Testis (tissue), 3 donors: ENCODE measurements around the gene BHLHE40. TPM values are rescaled to one million over a fixed set of nuclear protein-coding genes. Genes with fewer than 3 reads are reported as not detected.

ENCODE experiments used
- DNase-seq: peaks from one replicate; pipeline ENCODE4 v3.0.0-alpha.2; 2019
- H3K27ac ChIP-seq, 2 donors: fragments of 200-600 bp; sonication (generic); one replicate each; pipeline ENCODE4 v1.5.1; 2019
- H3K27me3 ChIP-seq: fragments of 200-600 bp; sonication (generic); one replicate; pipeline ENCODE4 v1.5.1; 2019
- H3K36me3 ChIP-seq: fragments of 200-600 bp; sonication (generic); one replicate; pipeline ENCODE4 v1.5.1; 2017; ENCODE audit warnings: low read depth; ENCODE audit errors: missing control alignments
- H3K4me1 ChIP-seq: fragments of 200-600 bp; sonication (generic); one replicate; pipeline ENCODE4 v1.5.1; 2019
- H3K4me3 ChIP-seq, 2 donors: fragments of 200-600 bp; sonication (generic); one replicate each; pipeline ENCODE4 v1.5.1; 2017 to 2019
- H3K9me3 ChIP-seq: fragments of 200-600 bp; sonication (generic); one replicate; pipeline ENCODE4 v1.5.1; 2017
- CTCF ChIP-seq, 3 experiments: fragments of 450-650 bp in 2 of 3; fragments of 200-600 bp in 1 of 3; sonication (generic) in 1 of 3; IDR thresholded peaks; one replicate each; pipeline ENCODE4 v1.5.1; 2016 to 2019; ENCODE audit warnings: antibody characterized with exemption in 3 of 3, mild to moderate bottlenecking in 2 of 3, moderate library complexity in 1 of 3
- POLR2A ChIP-seq: fragments of 450-650 bp; IDR thresholded peaks from one replicate; pipeline ENCODE4 v1.6.1; 2017; ENCODE audit warnings: antibody characterized with exemption, mild to moderate bottlenecking, moderate library complexity
- WGBS, 2 donors: methylation state at CpG; one replicate each; pipeline ENCODE4 v1.1.5; 2018; 5-methylcytosine and 5-hydroxymethylcytosine counted together
- intact Hi-C: fragments of 100-400 bp; cut with DNase I; formaldehyde crosslinking; loops from one replicate; pipeline ENCODE4 v1.15.1; 2023; ENCODE audit warnings: low total_unique reads
- polyA plus RNA-seq: library from polyadenylated mRNA; stranded (reverse); fragments of 350-450 nt; fragmentation: Illumina TruSeq; extraction: RNeasy Lipid Tissue Mini Kit (QIAGEN cat#74804); gene quantifications from one replicate; pipeline ENCODE4 v1.2.3, GENCODE V29; 2014; ENCODE audit warnings: low read depth, low replicate concordance; ENCODE audit not compliant: insufficient read depth
- total RNA-seq, 2 donors: library from RNA; depleted of rRNA; stranded (reverse); fragments of >200 nt; gene quantifications; one replicate each; pipeline ENCODE4 v1.2.3, GENCODE V29; 2016

BHLHE40 gene
- total and polyA plus RNA-seq, 3 donors from 2014 or later = 26.2 to 40.6 (median 28.7) TPM

DNA sequence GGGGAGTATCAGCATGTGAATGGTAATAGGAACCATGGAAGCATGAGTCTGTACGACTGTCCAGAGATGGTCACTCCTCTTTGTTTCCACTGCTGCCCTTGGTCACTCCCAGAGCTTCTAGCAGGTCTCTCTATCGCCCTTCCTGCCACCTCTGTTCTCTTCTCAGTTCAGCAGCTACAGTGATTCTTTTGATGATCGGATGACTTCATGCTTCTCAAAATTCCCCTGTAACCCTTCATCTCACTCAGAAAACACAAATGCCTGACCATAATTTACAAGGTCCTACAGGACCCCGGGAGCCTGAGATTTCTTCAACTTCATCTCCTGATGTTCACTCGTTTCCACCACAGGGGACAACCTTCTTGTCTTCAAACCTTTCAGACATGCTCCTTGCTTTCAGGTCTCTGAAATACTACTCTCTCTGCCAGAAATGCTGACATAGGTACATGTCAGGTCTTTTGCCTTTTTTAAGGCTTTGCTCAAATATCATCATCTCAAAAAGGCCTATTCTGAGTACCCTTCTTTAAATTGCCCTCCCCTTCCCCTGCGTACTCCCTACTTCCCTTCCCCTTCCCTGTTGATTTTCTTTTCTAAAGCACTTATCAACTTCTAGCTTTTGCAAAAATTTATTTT, 42.1 kb upstream of the BHLHE40 start:
- Histone ChIP-seq H3K4me3 (no peak overlapping the region), H3K4me1 (no peaks in the 10 kb centered on the region), H3K36me3 (no peaks in the 10 kb centered on the region), H3K9me3 (no peaks in the 10 kb centered on the region), H3K27ac (no peak overlapping the region), H3K27me3 (no peaks in the 10 kb centered on the region)
- 91 to 93% methylated on average over 6 of the region's 6 CpGs for WGBS, 2 donors
- intact Hi-C loops = no loop called here
- TF ChIP-seq POLR2A = no peak
- TF ChIP-seq CTCF (IDR thresholded peaks at IDR 0.05) = no peak
- DNase-seq = no peak

DNA sequence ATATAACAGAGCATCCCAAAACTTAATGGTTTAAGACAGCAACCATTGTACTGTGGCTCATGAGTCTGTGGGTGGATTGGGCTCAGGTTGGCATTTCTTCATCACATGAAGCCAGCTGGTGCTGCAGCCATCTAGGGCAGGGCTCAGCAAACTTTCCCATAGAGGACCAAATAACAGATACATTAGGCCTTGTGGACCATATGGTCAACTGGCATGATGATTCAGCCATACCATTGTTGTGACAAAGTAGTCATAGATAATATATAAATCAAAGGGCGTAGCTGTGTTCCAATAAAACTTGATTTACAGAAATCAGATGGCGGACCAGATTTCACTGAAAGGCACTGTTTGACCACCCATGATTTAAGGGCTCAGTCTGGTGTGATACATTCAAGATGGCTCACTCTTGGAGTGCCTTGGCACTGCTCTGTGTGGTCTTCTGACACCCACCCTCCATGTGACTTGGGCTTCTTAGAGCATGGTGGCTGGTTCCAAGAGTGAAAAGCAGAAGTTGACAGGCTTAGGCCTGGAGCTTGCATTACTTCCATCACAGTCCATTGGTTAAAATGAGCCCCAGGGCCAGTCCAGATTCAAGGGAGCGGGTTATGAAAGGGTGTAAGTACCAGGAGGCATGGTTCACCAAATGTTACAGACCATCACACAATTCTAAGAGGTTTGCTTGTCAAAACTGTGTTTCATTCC, 40.8 kb upstream of the BHLHE40 start:
- no peaks in the 10 kb centered on the region for H3K27me3 ChIP-seq
- no peaks in the 10 kb centered on the region for H3K9me3 ChIP-seq
- DNase-seq = no peak
- H3K27ac ChIP-seq = no peak overlapping the region
- 64 to 82% methylated on average over 3 of the region's 3 CpGs for WGBS, 2 donors
- no peak overlapping the region for H3K4me3 ChIP-seq
- intact Hi-C loops = no loop called here
- no peaks in the 10 kb centered on the region for H3K36me3 ChIP-seq
- no peaks in the 10 kb centered on the region for H3K4me1 ChIP-seq
- no peak for TF ChIP-seq CTCF (IDR thresholded peaks at IDR 0.05)
- no peak for TF ChIP-seq POLR2A

- H3K27me3 ChIP-seq = no peaks in the 10 kb centered on the region
- H3K4me1 ChIP-seq = no peaks in the 10 kb centered on the region
- intact Hi-C loops = no loop called here
- WGBS, 2 donors = 78 to 88% methylated on average over 3 of the region's 3 CpGs
- H3K9me3 ChIP-seq = no peaks in the 10 kb centered on the region
- no peak for TF ChIP-seq POLR2A
- TF ChIP-seq CTCF (IDR thresholded peaks at IDR 0.05) = no peak
- no peak for DNase-seq
- no peak overlapping the region for H3K27ac ChIP-seq
- H3K36me3 ChIP-seq = no peaks in the 10 kb centered on the region
- no peak overlapping the region for H3K4me3 ChIP-seq
These were observed 40.0 kb upstream of the BHLHE40 start for GRCh38 chr3:4939276-4939675.

- WGBS, 2 donors = 94 to 96% methylated on average over 4 of the region's 4 CpGs
- intact Hi-C loops = no loop called here
- no peaks in the 10 kb centered on the region for H3K4me1 ChIP-seq
- TF ChIP-seq CTCF (IDR thresholded peaks at IDR 0.05) = no peak
- TF ChIP-seq POLR2A = no peak
- no peaks in the 10 kb centered on the region for H3K27me3 ChIP-seq
- DNase-seq = no peak
- no peak overlapping the region for H3K4me3 ChIP-seq
- H3K27ac ChIP-seq = no peak overlapping the region
- no peaks in the 10 kb centered on the region for H3K36me3 ChIP-seq
- no peaks in the 10 kb centered on the region for H3K9me3 ChIP-seq
These were observed 38.3 kb upstream of the BHLHE40 start for GRCh38 chr3:4940985-4941384.

DNA sequence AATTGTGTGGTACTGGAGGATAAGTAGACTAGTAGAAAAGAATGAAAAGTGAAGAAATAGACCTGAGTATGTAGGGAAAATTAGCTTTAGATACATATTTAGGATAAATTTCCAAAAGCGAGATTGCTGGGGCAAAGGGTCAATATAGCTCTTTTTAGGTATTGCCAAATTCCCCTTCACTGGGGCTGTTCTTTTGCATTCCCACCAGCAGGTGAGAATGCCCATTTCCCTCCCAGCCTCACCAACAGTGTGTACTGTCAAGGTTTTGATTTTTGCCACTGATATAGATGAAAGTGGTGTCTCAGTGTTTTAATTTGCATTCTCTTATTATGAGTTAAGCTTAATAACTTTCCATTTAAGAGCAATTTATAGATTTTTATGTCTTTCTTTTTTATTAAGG, 35.7 kb upstream of the BHLHE40 start:
- DNase-seq = no peak
- H3K36me3 ChIP-seq = no peaks in the 10 kb centered on the region
- H3K4me1 ChIP-seq = no peaks in the 10 kb centered on the region
- 94 to 100% methylated on average over 1 of the region's 1 CpG for WGBS, 2 donors
- intact Hi-C loops = no loop called here
- no peaks in the 10 kb centered on the region for H3K9me3 ChIP-seq
- H3K27me3 ChIP-seq = no peaks in the 10 kb centered on the region
- H3K27ac ChIP-seq = no peak overlapping the region
- H3K4me3 ChIP-seq = no peak overlapping the region
- TF ChIP-seq CTCF (IDR thresholded peaks at IDR 0.05) (no peak), POLR2A (no peak)
